Measurements from ENCODE around the gene CXCL17.
"Not testable (repeated sequence)": the region's sequence is repeated elsewhere in the genome, so short reads cannot be mapped to it uniquely, and the experiment has no call there.

CXCL17 gene, protein sequence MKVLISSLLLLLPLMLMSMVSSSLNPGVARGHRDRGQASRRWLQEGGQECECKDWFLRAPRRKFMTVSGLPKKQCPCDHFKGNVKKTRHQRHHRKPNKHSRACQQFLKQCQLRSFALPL

DNA sequence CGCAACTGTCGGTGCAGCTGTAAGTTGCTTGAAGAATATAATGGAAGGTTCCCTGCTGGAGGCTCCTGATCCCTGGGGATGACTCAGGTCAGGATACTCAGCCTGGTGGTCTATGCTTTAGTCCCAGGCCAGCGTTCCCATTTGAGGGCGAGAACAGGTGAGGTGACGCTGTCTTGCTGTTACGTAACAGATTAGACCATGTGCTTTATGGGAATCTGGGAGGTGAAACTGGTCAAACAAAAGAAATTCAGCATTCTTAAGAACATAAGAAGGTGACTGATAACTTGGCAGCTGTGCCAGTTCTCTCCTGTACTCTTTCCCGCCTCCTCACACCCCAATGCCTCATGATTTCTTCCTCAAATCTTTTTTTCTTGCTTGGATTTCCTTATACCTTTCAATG is at the start of gene CXCL17:
Gene CXCL17 (minus strand): TSS at position 114 of the 400 bp plus-strand sequence. CDS start 114 bp downstream, outside the sequence.
- no peak for DNase-seq (ENCODE audit: low read depth in 3 of 3)

DNA sequence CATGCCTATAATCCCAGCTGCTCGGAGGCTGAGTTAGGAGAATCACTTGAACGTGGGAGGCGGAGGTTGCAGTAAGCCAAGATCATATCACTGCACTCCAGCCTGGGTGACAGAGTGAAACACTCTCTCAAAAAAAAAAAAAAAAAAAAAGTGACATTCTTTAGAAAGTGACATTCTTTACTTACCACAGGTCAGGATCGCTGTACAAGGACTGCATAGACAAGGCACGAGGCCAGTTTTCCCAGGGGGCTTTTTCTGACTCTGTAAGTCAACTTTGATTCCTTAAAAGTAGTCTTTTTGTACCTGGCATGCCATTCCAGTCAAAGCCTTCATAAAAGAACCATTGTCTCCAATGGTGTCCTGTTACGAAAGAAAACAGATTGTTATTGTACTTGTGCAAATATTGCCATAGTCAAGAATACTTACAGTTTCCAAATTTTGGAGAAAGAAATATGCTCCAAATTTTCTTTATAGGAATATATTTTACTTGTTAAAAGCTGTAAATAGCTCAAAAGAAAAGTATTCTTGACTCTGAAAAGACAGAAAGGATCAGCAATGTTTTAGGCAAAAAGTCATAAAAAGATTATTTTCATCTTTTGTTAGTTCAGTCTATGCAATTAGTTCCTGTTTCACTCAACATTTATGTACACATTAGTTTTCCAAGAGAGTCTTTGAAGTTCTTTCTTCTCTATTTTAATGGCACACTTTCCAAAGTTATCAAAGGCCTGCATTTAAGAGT is 46.2 kb upstream of the CXCL17 start:
- no peak for DNase-seq (ENCODE audit: low read depth in 3 of 3)

DNA sequence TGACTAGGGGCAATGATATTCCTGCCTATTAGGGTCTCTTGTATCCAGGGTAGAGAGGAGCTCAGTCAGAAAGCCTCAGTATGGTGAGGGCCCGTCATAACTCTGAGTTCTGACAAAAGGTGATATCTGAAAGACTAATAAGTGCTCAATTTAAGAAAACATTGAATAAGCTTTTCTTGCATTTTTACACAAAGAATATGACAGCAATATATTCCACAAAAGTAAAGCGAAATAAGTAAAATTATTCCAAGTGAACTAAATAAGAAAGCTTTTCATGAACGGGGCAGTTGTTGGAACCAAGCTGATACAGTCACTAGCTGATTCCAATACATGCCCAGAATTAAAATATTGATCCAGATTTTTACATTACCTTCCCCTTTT is 45.0 kb upstream of the CXCL17 start:
- DNase-seq (ENCODE audit: low read depth in 3 of 3), result no peak

DNA sequence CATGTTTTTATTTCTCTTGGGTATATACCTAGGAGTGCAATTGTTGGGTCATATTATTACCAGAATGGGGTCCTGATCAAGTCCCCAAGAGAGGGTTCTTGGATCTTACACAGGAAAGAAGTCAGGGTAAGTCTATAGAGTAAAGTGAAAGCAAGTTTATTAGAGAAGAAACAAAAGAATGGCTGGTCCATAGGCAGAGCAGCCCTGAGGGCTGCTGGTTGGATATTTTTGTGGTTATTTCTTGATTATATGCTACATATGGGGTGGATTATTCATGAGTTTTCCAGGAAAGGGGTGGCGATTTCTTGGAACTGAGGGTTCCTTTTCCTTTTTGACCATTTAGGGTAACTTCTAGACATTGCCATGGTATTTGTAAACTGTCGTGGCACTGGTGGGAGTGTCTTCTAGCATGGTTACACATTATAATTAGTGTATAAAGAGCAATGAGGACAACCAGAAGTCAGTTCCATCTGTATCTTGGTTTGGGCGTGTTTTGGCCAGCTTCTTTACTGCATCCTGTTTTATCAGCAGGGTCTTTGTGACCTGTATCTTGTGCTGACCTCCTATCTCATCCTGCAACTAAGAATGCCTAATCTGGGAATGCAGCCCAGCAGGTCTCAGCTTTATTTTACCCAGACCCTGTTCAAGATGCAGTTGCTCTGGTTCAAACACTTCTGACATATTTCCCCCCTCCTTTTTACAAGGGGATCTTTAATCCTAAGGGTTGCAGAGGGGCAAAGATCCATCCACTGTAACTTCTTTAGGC is 44.5 kb upstream of the CXCL17 start:
- no peak for DNase-seq (ENCODE audit: low read depth in 3 of 3)

DNA sequence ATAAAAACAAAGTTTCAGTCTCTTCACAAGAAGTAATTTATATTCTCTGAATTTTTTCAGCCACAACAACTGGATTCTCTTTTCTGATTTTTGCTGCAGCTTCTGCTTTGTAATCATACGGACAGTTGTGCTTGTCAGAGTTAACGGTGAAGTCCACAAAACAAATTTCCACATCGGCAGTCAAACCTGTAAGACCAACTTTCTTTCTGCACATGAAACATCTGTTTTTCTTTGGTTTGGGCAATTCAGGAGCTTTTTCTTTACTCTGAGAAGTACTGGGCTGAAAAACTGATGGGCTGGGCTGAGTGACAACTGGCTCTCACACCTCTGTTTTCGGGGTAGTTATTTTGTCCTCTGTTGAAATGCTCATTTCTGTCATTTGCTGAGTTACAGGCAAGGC is 42.3 kb upstream of the CXCL17 start:
- DNase-seq (ENCODE audit: low read depth in 3 of 3), result not testable (repeated sequence)

DNA sequence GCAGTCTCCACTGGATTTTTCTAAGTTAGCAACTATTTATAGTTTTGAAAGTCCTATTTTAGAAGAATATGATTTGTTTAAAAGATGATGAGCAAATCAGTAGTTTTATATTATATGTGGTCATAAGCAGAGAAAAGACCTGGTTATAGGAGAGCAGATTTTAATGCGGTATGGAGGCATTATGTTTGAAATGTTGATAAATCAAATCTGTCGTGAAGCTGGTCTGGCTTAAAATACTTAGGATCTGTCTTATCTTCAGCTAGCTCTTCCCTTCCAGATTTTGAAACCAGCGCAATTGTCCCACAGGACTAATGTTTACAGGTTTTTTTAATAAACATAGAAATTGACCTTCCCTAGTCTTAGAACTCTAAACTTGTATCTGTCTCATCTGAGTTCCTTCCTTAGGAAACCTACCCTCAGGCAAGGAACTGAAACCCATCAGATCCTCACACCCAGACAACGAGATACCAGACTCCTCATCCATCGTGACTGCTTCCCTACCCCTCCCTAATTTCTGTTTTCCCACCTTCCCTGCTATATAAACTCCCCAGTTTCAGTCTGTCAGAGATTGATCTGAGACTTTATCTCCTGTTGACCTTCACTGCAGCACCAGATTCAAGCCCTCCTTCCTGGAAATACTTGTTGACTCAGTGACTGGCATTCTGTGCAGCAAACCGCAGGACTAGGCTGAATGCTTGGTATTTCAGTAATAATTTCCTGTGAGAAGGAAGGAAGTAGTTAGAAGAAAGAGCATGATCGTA is 37.8 kb upstream of the CXCL17 start:
- peak in 1 of 3 experiments; percentile 21 for DNase-seq (ENCODE audit: low read depth in 3 of 3)

DNA sequence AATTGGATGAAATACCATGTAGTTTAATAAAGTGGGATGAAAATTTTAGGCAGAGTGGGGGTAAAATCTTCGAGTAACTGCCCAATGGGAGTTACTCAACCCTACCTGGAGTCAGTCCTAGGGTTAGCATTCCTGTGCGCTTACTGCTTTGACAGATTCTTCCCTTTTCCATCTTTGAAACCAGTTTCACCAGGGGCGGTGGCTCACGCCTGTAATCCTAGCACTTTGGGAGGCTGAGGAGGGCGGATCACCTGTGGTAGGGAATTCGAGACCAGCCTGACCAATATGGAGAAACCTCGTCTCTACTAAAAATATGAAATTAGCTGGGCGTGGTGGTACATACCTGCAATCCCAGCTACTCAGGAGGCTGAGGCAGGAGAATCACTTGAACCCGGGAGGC is 37.0 kb upstream of the CXCL17 start:
- DNase-seq (ENCODE audit: low read depth in 3 of 3), result no peak

DNA sequence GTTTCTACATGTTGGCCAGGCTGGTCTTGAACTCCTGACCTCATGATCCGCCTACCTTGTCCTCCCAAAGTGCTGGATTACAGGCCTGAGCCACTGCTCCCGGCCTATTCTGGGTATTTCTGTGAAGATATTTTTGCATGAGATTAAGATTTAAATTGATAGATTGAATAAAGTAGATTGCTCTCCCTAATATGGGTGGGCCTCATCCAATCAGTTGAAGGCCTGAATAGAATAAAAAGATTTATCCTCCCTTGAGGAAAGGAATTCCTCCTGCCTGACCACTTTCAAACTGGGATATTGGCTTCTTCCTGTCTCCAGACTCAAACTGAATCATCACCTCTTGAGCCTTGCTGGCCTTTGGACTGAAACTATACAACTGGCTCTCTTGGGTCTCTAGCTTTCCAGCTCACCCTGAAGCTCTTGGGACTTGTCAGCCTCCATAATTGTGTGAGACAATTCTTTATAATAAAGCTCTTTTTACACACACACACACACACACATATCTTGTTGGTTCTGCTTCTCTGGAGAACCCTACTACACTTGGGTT is 36.1 kb upstream of the CXCL17 start:
- no peak for DNase-seq (ENCODE audit: low read depth in 3 of 3)

DNA sequence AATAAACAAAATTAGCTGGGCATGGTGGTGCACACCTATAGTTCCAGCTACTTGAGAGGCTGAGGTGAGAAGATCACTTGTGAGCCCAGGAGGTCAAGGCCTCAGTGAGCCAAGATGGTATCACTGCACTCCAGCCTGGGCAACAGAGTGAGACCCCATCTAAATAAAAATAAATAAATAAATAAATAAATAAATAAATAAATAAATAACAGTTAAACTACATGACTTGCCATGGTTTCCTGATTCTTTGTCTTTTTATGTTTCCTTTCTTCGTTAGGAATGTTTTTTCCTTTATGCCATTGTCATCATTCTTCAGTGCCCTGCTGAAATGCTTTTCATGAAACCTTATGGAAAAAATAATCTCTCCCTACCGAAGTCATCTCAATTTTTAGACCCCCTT is 35.2 kb upstream of the CXCL17 start:
- DNase-seq (ENCODE audit: low read depth in 3 of 3), result no peak

DNA sequence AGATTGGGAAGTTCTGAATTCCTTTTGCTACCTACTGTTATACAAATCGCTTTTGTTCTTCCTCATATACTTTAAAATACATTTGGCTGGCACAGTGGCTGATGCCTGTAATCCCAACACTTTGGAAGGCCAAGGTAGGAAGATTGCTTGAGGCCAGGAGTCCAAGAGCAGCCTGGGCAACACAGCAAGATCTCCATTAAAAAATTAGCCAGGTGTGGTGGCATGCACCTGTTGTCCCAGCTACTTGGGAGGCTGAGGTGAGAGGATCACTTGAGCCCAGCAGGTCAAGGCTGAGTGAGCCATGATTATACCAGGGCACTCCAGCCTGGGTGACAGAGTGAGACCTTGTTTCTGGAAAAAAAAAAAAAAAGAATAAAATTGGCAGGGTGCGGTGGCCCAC is 34.4 kb upstream of the CXCL17 start:
- DNase-seq (ENCODE audit: low read depth in 3 of 3), result no peak

DNA sequence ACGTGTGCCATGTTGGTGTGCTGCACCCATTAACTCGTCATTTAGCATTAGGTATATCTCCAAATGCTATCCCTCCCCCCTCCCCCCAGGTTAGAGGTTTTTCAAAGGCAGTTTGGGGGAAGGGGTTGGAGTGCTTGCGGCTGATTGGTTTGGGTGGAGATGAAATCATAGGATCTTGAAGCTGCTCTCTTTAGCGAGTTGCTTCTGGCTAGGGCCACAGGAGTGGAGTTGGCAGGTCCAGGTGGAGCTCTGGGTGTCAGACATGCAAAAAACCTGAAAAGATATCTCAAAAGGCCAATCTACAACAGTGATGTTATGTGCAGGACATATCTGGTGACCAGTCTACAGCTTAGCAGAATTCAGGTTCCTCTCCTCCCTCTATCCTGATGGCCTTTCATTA is 32.6 kb upstream of the CXCL17 start:
- no peak for DNase-seq (ENCODE audit: low read depth in 3 of 3)

DNA sequence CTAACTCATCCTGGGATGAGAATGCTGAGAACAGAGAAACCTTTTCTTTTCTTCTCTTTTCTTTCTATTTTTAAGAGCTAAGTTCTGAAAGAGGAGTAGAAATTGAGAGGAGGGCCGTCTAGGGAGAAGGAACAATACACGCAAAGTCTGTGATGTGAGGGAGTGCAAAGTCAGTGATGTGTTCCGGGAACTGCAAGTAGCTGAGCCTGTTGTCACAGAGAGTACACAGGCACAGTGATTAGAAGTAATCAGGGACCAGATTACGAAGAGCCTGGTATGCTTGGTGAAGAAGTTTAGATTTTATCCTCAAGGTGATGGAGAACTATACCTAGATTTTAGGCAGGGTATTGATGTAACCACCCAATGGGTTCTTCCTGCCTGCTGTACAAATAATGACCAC is 32.0 kb upstream of the CXCL17 start:
- no peak for DNase-seq (ENCODE audit: low read depth in 3 of 3)

DNA sequence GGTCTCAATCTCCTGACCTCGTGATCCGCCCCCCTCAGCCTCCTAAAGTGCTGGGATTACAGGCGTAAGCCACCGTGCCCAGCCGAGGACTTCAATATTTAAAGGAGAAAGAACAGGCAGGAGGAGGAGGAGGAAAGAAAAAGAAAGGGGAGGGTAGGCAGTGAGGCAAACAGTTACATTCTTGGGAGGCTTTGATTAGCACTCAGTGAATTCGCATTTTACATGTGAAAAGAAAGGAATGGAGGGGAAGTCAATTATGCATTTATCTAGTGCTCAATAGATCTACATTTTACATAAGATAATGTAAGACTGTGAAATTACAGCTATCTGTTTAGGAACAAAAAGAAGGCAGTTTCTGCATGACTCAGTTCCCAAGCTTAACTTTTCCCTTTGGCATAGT is 30.9 kb upstream of the CXCL17 start:
- DNase-seq (ENCODE audit: low read depth in 3 of 3), result no peak

DNA sequence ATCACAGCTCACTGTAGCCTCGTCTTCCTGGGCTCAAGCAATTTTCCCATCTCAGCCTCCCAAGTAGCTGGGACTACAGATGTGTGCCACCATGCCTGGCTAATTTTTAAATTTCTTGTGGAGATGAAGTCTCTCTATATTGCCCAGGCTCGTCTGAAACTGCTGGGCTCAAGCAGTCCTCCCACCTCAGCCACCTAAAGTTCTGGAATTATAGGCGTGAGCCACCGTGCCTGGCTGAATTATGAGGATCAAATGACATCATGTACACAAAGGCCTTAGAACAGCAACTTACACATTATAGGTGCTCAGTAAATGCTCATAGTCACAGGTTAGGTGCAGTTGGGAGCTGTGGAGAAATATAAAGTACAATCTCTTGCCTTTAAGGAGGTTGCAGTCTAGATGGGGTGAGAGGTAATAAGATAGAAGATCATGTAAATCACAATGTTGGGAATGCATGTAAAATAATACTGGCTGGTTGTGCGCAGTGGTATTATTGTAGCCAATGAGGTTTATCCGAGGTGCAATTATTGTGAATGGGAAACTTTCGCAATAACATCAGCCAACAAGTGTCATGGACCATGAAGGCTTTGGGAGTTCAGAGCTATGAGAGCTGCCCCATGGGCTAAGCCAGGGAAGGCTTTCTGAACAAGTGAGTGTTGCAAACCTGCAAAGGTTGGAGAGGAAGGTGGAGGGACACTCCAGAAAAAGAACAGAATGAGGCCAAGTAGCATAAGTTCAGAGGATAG is 29.8 kb upstream of the CXCL17 start:
- DNase-seq (ENCODE audit: low read depth in 3 of 3), result no peak

DNA sequence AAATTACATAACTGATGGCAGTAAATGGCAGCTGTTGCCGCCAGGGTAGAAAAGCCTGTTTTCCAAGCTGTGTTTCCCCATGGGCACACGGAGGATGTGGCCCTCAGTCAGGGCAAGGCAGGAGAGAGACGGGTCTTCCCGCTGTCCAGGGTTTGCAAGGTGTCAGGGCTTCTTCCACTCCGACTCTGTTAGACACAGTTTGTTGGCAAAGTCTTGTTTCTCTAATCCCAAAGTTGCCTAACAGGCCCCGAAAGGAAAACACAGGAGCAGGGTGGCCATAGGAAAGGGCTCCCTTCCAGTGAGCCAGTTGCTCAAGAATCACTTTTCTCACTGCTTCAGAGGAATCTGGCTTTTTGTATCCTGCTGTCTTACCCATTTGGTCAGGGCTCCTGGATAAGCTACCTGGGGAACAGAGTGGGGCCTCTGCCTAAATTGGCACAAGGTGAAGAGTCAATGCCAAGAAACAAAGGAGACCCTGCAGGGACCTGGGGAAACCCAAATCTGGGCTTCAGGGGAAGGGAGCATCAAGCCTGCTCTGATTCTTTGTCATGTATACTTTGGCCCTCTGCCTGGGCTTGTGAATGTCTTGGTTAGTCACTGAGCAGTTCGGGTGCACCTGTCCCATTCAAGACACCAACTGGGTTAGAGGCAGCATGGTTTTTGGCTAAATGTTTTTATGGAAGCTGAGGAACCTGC is 29.0 kb upstream of the CXCL17 start:
- no peak for DNase-seq (ENCODE audit: low read depth in 3 of 3)

DNA sequence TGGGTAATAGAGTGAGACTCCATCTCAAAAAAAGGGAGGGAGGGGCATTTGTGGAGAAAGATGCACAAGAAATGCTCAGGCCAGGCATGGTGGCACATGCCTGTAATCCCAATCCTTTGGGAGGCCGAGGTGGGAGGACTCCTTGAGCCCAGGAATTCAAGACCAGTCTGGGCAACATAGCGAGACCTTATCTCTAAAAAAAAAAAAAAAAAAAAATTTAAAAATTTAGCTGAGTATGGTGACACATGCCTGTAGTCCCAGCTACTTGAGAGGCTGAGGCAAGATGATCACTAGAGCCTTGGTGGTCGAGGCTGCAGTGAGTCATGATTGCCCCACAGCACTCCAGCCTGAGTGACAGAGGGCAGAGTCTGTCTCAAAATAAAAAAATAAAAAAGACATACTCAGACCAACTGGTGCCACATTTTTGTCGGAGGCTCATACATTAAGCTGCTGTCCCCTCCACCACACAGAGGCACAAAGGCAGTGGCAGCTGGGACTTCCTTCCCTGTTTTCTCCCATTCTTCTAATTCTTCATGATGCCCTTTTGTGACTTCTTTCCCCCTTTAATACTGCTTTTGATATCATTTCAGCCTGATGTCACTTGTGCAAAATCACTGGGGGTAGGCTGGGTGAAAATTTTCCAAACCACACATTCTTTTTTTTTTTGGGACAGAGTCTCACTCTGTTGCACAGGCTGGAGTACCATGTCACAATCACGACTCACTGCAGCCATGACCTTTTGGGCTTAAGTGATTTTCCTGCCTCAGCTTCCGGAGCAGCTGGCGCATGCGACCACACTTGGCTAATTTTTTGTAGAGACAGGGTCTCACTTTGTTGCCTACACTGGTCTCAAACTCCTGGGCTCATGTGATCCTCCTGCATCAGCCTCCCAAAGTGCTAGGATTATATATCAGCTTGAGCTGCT is 26.8 kb upstream of the CXCL17 start:
- no peak for DNase-seq (ENCODE audit: low read depth in 3 of 3)

DNA sequence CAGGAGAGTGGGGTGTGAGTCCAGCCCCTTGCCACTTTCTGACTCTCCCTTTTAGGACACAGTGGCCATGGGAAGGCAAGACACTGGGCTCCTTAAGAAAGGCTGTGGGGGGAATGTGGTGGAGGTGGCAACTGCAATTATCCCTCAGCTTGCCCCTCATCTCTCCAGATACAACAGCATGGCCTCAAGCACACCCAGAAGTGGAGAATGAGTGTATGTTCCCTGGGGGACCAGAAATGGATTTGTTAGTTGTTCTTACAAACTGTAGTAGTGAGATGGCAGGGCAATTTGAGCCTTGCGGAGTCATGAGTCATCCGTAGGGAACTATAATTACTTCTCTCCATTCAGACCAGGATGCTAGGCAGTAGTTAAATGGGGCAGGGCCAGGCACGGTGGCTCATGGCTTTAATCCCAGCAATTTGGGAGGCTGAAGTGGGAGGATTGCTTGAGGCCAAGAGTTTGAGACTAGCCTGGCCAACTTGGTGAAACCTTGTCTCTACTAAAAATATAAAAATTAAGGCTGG is 25.6 kb upstream of the CXCL17 start:
- no peak for DNase-seq (ENCODE audit: low read depth in 3 of 3)

DNA sequence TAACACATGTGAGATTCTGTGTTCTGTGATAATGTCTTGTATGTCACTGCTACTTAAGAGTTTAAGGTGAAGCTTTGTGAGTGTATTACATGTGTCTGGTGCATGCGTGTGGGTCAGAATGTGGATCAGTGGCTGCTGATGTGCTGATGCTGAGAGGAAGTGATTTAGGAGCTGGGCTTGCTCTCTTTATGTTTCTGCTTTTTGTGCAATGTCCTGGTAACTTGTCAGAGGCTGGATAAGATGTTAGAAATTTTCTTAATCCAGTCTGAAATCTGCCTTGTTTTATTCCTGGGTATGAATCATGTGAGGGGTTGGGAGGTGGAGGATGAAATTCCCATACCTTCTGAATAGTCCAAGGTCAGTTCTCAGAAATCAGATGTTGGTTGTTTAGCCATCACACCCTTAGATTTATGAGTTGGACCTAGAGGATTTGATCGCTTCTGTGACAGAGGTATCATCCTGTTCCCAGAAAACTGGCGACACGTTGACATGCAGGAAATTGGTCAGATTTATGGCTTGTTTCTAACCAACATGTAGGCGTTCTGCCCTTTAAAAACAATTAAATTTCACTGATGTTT is 24.5 kb upstream of the CXCL17 start:
- no peak for DNase-seq (ENCODE audit: low read depth in 3 of 3)

All from stimulated activated CD4-positive, alpha-beta T cell treated with anti-CD3 and anti-CD28 coated beads, TNF-alpha, amount 100 ng/mL, for 4 hours (primary cell).